ENCODE data around the gene HOXC12. TPM values are rescaled to one million over a fixed set of nuclear protein-coding genes. Genes with fewer than 3 reads are reported as not detected.
A peak's percentile ranks its signal among the peaks of the same experiment; 100 is the strongest.

HOXC12 gene
- total and polyA plus RNA-seq, 5 experiments from 2014 or later: not detected

- H3K36me3 Mint-ChIP-seq: peaks cover 0 to 13% (median 0%) of the 10 kb centered on the region in 3 donors
- peak overlapping the region in 9 of 10 donors; percentile 33 to 84 (median 64) for H3K4me3 Mint-ChIP-seq
- DNase-seq (no peak), ATAC-seq (no peak)
- H3K27ac Mint-ChIP-seq: peak overlapping the region in 3 of 10 donors; percentile 47 to 87 (median 60)
- H3K4me1 Mint-ChIP-seq: peaks cover 36 to 76% (median 49%) of the 10 kb centered on the region in 4 donors
- H3K27me3 Mint-ChIP-seq: peaks cover 65 to 100% (median 86%) of the 10 kb centered on the region in 5 donors
- H3K9me3 Mint-ChIP-seq: peaks cover 0 to 5% (median 0%) of the 10 kb centered on the region in 9 donors
- POLR2A ChIA-PET: no interaction called here
Observed at GRCh38 chr12:53993162-53994008, 38.7 kb downstream of the HOXC12 start.

GRCh38 chr12:53994009-53994263, 39.2 kb downstream of the HOXC12 start:
- H3K4me1 Mint-ChIP-seq: peaks cover 37 to 75% (median 50%) of the 10 kb centered on the region in 4 donors
- peaks cover 66 to 100% (median 87%) of the 10 kb centered on the region in 5 donors for H3K27me3 Mint-ChIP-seq
- POLR2A ChIA-PET: no interaction called here
- DNase-seq: no peak
- peaks cover 0 to 5% (median 0%) of the 10 kb centered on the region in 9 donors for H3K9me3 Mint-ChIP-seq
- H3K4me3 Mint-ChIP-seq: peak overlapping the region; percentile 33 to 84 (median 63)
- peak overlapping the region in 3 of 10 donors; percentile 60 to 91 (median 87) for H3K27ac Mint-ChIP-seq
- ATAC-seq: no peak
- peaks cover 0 to 13% (median 4%) of the 10 kb centered on the region in 3 donors for H3K36me3 Mint-ChIP-seq

- Mint-ChIP-seq H3K4me3 (peak overlapping the region; percentile 73 to 93 (median 80)), H3K9me3 (peaks cover 0 to 5% (median 0%) of the 10 kb centered on the region in 9 donors), H3K27ac (peak overlapping the region in 2 of 10 donors; percentile 87 to 91), H3K36me3 (peaks cover 0 to 13% (median 4%) of the 10 kb centered on the region in 3 donors), H3K27me3 (peaks cover 64 to 100% (median 85%) of the 10 kb centered on the region in 5 donors), H3K4me1 (peaks cover 33 to 72% (median 46%) of the 10 kb centered on the region in 4 donors)
- no peak for ATAC-seq
- POLR2A ChIA-PET: interaction anchor here (1.7 kb wide), 1 partner anchor 12 kb away, joined by 5 read pairs; no protein-coding TSS in a partner anchor
- DNase-seq: no peak
Observed at GRCh38 chr12:53994264-53995001, 39.7 kb downstream of the HOXC12 start.

- H3K27me3 Mint-ChIP-seq: peaks cover 59 to 100% (median 82%) of the 10 kb centered on the region in 5 donors
- DNase-seq (no peak), ATAC-seq (peak; percentile 24)
- H3K27ac Mint-ChIP-seq: peak overlapping the region in 1 of 10 donors; percentile 44
- peaks cover 30 to 72% (median 45%) of the 10 kb centered on the region in 4 donors for H3K4me1 Mint-ChIP-seq
- POLR2A ChIA-PET: interaction anchor here (1.7 kb wide), 1 partner anchor 12 kb away, joined by 5 read pairs; no protein-coding TSS in a partner anchor
- H3K36me3 Mint-ChIP-seq: peaks cover 0 to 13% (median 4%) of the 10 kb centered on the region in 3 donors
- peak overlapping the region; percentile 67 to 93 (median 80) for H3K4me3 Mint-ChIP-seq
- peaks cover 0 to 5% (median 0%) of the 10 kb centered on the region in 9 donors for H3K9me3 Mint-ChIP-seq
Observed at GRCh38 chr12:53995002-53995377, 40.3 kb downstream of the HOXC12 start.

GRCh38 chr12:53995378-53996239, 40.9 kb downstream of the HOXC12 start:
- DNase-seq: no peak
- Mint-ChIP-seq H3K4me3 (peak overlapping the region; percentile 73 to 93 (median 82)), H3K27ac (peak overlapping the region in 1 of 10 donors; percentile 44), H3K4me1 (peaks cover 24 to 72% (median 44%) of the 10 kb centered on the region in 4 donors), H3K36me3 (peaks cover 0 to 13% (median 4%) of the 10 kb centered on the region in 3 donors), H3K27me3 (peaks cover 54 to 100% (median 79%) of the 10 kb centered on the region in 5 donors), H3K9me3 (peaks cover 0 to 5% (median 0%) of the 10 kb centered on the region in 9 donors)
- POLR2A ChIA-PET: interaction anchor here (0.9 to 1.7 kb wide), 2 partner anchors 11 to 14 kb away, joined by 4 to 5 read pairs; no protein-coding TSS in a partner anchor
- ATAC-seq: peak; percentile 32 to 41

- Mint-ChIP-seq H3K27ac (peak overlapping the region in 1 of 10 donors; percentile 67), H3K9me3 (peaks cover 0 to 5% (median 0%) of the 10 kb centered on the region in 9 donors), H3K27me3 (peaks cover 49 to 100% (median 81%) of the 10 kb centered on the region in 5 donors), H3K36me3 (peaks cover 0 to 11% (median 4%) of the 10 kb centered on the region in 3 donors), H3K4me3 (peak overlapping the region; percentile 73 to 93 (median 80)), H3K4me1 (peaks cover 21 to 66% (median 44%) of the 10 kb centered on the region in 4 donors)
- DNase-seq (no peak), ATAC-seq (no peak)
- POLR2A ChIA-PET: interaction anchor here (0.5 to 1.7 kb wide), 3 partner anchors 10 to 302 kb away, joined by 3 to 5 read pairs (median 4); no protein-coding TSS in a partner anchor
Observed at GRCh38 chr12:53996240-53997203, 41.8 kb downstream of the HOXC12 start.

GRCh38 chr12:53997204-53998109, 42.8 kb downstream of the HOXC12 start:
- Mint-ChIP-seq H3K4me1 (peaks cover 23 to 66% (median 44%) of the 10 kb centered on the region in 4 donors), H3K36me3 (peaks cover 0 to 11% (median 4%) of the 10 kb centered on the region in 3 donors), H3K27ac (no peak overlapping the region), H3K9me3 (peaks cover 0 to 4% (median 0%) of the 10 kb centered on the region in 9 donors), H3K4me3 (peak overlapping the region in 9 of 10 donors; percentile 38 to 88 (median 64)), H3K27me3 (peaks cover 49 to 100% (median 81%) of the 10 kb centered on the region in 5 donors)
- ATAC-seq: no peak
- DNase-seq: no peak
- POLR2A ChIA-PET: interaction anchor here (0.5 to 1.0 kb wide), 2 partner anchors 9 to 301 kb away, joined by 3 to 4 read pairs; no protein-coding TSS in a partner anchor

GRCh38 chr12:53998110-53998899, 43.6 kb downstream of the HOXC12 start:
- ATAC-seq (no peak), DNase-seq (no peak)
- no peak overlapping the region for H3K27ac Mint-ChIP-seq
- H3K4me1 Mint-ChIP-seq: peaks cover 24 to 66% (median 44%) of the 10 kb centered on the region in 4 donors
- POLR2A ChIA-PET: interaction anchor here (1.0 to 1.2 kb wide), 2 partner anchors 10 kb away, joined by 3 to 4 read pairs; no protein-coding TSS in a partner anchor
- peaks cover 0 to 4% (median 0%) of the 10 kb centered on the region in 9 donors for H3K9me3 Mint-ChIP-seq
- peaks cover 0 to 11% (median 4%) of the 10 kb centered on the region in 3 donors for H3K36me3 Mint-ChIP-seq
- H3K27me3 Mint-ChIP-seq: peaks cover 50 to 100% (median 84%) of the 10 kb centered on the region in 5 donors
- H3K4me3 Mint-ChIP-seq: peak overlapping the region in 5 of 10 donors; percentile 22 to 67 (median 26)

- Mint-ChIP-seq H3K4me1 (peaks cover 22 to 64% (median 41%) of the 10 kb centered on the region in 4 donors), H3K4me3 (peak overlapping the region in 4 of 10 donors; percentile 1 to 67 (median 21)), H3K27ac (no peak overlapping the region), H3K27me3 (peaks cover 49 to 100% (median 84%) of the 10 kb centered on the region in 5 donors), H3K9me3 (peaks cover 0 to 3% (median 0%) of the 10 kb centered on the region in 9 donors), H3K36me3 (peaks cover 0 to 9% (median 4%) of the 10 kb centered on the region in 3 donors)
- DNase-seq (no peak), ATAC-seq (no peak)
- POLR2A ChIA-PET: interaction anchor here (1.2 kb wide), 1 partner anchor 11 kb away, joined by 3 read pairs; no protein-coding TSS in a partner anchor
Observed at GRCh38 chr12:53998900-53999236, 44.2 kb downstream of the HOXC12 start.

Data from naive thymus-derived CD8-positive, alpha-beta T cell (primary cell).